PFSK-1 (cell line): ENCODE data around the gene MYOZ3.

Source experiments
- FOXP2 ChIP-seq: optimal IDR thresholded peaks from 2 replicates; pipeline ENCODE3; 2011; ENCODE audit warnings: borderline replicate concordance, control low read depth, inconsistent platforms; ENCODE audit not compliant: insufficient read depth; ENCODE audit errors: extremely low read length, extremely low read depth
- POLR2AphosphoS5 ChIP-seq: IDR thresholded peaks from 2 replicates; pipeline ENCODE4 v1.6.1; 2012; ENCODE audit warnings: low read depth, mild to moderate bottlenecking, control low read depth, low read length, moderate library complexity
- SIN3A ChIP-seq: IDR thresholded peaks from 2 replicates; pipeline ENCODE4 v1.6.1; 2012; ENCODE audit warnings: mild to moderate bottlenecking, low read length, moderate library complexity, borderline replicate concordance; ENCODE audit not compliant: insufficient read depth
- TAF1 ChIP-seq: IDR thresholded peaks from 2 replicates; pipeline ENCODE4 v1.6.1; 2012; ENCODE audit warnings: low read length, control low read depth, borderline replicate concordance; ENCODE audit not compliant: insufficient read depth
- TF ChIP-seq, protein P1 (sequence below), 2 experiments: IDR thresholded peaks; 2 replicates each; pipeline versions ENCODE4 v1.6.1 to v1.8.0; 2011 to 2012; ENCODE audit warnings: low read depth in 2 of 2, low read length in 2 of 2, control low read depth in 1 of 2, inconsistent platforms in 1 of 2, mild to moderate bottlenecking in 1 of 2, moderate library complexity in 1 of 2; ENCODE audit not compliant: insufficient read depth in 1 of 2

The MYOZ3 gene

DNA sequence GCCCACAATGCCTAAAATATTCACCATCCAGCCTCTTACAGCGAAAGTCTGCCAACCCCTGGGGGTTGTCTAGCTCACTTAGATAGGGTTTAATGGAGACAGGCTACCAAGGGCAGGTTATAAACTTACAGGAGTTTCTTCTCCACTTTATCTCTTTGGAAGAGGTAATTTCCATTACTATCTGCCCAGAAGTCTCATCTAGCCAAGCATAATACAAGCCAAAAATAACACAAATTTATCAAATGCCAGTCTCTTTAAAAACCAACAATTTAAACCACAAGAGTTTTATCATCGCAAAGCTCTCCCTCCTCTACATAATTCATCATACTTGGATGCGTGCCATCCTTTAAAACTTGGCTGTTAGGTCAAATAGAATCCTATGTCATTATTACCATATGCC is 33.6 kb downstream of the MYOZ3 start:
- TF ChIP-seq TAF1 (no peak), POLR2AphosphoS5 (no peak), SIN3A (no peak), FOXP2 (no peak)
- TF ChIP-seq, protein P1, sequence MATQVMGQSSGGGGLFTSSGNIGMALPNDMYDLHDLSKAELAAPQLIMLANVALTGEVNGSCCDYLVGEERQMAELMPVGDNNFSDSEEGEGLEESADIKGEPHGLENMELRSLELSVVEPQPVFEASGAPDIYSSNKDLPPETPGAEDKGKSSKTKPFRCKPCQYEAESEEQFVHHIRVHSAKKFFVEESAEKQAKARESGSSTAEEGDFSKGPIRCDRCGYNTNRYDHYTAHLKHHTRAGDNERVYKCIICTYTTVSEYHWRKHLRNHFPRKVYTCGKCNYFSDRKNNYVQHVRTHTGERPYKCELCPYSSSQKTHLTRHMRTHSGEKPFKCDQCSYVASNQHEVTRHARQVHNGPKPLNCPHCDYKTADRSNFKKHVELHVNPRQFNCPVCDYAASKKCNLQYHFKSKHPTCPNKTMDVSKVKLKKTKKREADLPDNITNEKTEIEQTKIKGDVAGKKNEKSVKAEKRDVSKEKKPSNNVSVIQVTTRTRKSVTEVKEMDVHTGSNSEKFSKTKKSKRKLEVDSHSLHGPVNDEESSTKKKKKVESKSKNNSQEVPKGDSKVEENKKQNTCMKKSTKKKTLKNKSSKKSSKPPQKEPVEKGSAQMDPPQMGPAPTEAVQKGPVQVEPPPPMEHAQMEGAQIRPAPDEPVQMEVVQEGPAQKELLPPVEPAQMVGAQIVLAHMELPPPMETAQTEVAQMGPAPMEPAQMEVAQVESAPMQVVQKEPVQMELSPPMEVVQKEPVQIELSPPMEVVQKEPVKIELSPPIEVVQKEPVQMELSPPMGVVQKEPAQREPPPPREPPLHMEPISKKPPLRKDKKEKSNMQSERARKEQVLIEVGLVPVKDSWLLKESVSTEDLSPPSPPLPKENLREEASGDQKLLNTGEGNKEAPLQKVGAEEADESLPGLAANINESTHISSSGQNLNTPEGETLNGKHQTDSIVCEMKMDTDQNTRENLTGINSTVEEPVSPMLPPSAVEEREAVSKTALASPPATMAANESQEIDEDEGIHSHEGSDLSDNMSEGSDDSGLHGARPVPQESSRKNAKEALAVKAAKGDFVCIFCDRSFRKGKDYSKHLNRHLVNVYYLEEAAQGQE (IDR thresholded peaks at IDR 0.05; ENCODE audit: insufficient read depth in 1 of 2, low read depth in 2 of 2, low read length in 2 of 2) = no peak

DNA sequence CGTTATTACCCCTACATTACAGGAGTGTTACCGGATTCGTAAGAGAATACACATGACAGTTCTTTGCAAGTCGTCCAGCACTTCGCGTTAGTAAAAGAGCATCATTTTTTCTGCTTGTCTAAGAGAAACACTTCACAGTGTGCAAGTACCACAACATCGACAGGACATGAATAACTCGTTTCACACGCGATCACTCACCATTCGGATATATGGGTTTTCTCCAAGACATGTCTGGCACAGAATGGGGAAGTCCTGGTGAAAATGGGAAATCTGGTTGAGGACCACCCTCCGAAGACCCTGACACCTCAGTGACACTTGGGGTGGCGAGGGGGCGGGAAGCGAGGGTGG is 39.2 kb downstream of the MYOZ3 start:
- TF ChIP-seq SIN3A = no peak; the same call in 1 of the 2 replicates
- no peak for TF ChIP-seq TAF1
- TF ChIP-seq, protein P1 (IDR thresholded peaks at IDR 0.05; ENCODE audit: insufficient read depth in 1 of 2, low read depth in 2 of 2, low read length in 2 of 2) = no peak
- no peak for TF ChIP-seq POLR2AphosphoS5
- no peak for TF ChIP-seq FOXP2

DNA sequence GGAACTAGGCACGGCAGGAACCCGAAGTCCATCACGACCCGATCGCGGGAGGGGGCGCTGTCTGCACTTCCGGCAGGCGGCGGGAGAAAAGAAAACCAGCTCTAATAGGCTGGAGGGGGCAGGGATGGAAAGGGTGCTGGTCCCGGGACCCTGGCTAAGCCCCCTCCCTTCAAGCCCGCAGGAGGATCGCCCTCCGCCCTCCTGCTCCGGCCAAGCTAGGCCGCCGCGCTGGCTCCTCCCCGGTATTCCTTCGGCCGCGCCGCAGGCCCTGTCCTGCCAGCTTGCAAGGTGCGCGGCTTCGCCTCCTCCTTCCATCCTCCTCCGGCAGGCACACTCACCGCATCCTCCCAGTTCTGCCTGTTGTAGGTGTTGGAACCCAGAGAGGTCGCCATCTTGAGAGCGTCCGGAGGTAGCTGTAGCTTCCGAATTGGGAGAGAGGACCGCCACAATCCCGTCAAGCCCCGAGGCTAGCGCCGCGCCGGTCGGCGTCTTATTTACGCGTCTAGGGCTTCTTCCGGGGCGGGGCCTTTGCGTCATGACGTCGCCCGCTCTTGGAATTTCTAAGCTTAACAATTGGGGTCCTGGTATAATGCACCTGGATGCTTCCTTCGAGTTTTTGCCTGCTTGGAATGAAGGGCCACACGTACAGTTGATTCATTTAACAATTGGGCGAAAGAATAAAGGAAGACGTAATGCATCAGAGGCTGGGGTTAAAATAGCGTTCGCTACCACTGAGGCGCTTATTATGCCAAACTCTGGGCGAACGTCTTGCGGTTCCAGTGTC is 39.7 kb downstream of the MYOZ3 start, which contains the start of gene RBM22:
Gene RBM22 (minus strand): TSS at position 469 of the 784 bp plus-strand sequence. CDS start 77 bp downstream, at position 392.
- TF ChIP-seq POLR2AphosphoS5 (peak; percentile 92), FOXP2 (peak; percentile 98), TAF1 (peak; percentile 90), SIN3A (peak; percentile 23; the same call in 1 of the 2 replicates)
- TF ChIP-seq, protein P1 (IDR thresholded peaks at IDR 0.05; ENCODE audit: insufficient read depth in 1 of 2, low read depth in 2 of 2, low read length in 2 of 2) = 0 out of 4 replicates have a peak, but pooled peaks of 1 of the 2 experiments have one; percentile 35

DNA sequence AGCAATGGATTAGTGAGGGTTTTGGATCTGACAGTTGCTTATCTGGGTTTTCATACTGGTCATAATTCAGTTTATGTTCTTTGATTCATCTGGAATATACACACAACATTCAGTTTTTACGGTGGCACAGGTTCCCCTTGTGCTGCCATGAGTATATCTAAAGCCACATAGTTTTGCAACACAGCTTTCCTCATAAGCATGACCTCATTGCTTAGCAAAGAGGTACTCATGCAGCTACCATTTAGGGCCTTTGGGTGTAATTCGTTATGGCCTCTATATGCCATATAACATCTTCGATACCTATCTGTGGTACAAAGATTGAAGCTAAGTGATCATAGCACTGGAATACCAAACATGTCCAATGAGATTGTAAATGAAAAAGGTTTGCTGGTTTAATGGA is 42.7 kb downstream of the MYOZ3 start:
- TF ChIP-seq TAF1 (no peak), SIN3A (no peak), POLR2AphosphoS5 (no peak), FOXP2 (no peak)
- TF ChIP-seq, protein P1 (IDR thresholded peaks at IDR 0.05; ENCODE audit: insufficient read depth in 1 of 2, low read depth in 2 of 2, low read length in 2 of 2) = no peak
